Neutrophil (primary cell): ENCODE measurements around the gene GMDS.

Source experiments
- H3K27ac ChIP-seq: fragments of 200-600 bp; sonication (generic); 2 replicates; pipeline ENCODE4 v1.5.1; 2016; ENCODE audit warnings: mild to moderate bottlenecking, moderate library complexity
- H3K27me3 ChIP-seq: fragments of 200-600 bp; sonication (generic); 2 replicates; pipeline ENCODE4 v1.6.0; 2016; ENCODE audit warnings: mild to moderate bottlenecking
- H3K36me3 ChIP-seq: fragments of 200-600 bp; sonication (generic); 2 replicates; pipeline ENCODE4 v1.5.1; 2017
- H3K4me1 ChIP-seq, 2 experiments: fragments of 200-600 bp in 1 of 2; sonication (generic) in 1 of 2; 1 replicate in 1 of 2; 2 replicates in 1 of 2; pipeline versions ENCODE4 v1.5.1 to v1.6.1; 2013 to 2016; ENCODE audit warnings: low read depth in 1 of 2, low read length in 1 of 2, mild to moderate bottlenecking in 1 of 2, moderate library complexity in 1 of 2; ENCODE audit not compliant: control insufficient read depth in 1 of 2, insufficient read depth in 1 of 2
- H3K4me3 ChIP-seq, 2 experiments: fragments of 200-600 bp in 1 of 2; sonication (generic) in 1 of 2; 1 replicate in 1 of 2; 2 replicates in 1 of 2; pipeline ENCODE4 v1.5.1; 2013 to 2016; ENCODE audit warnings: low read depth in 1 of 2, low read length in 1 of 2, mild to moderate bottlenecking in 1 of 2, moderate library complexity in 1 of 2
- H3K9me3 ChIP-seq: fragments of 200-600 bp; sonication (generic); 2 replicates; pipeline ENCODE4 v1.5.1; 2016
- CTCF ChIP-seq: fragments of 200-600 bp; sonication (generic); IDR thresholded peaks from 2 replicates; pipeline ENCODE4 v1.5.1; 2016; ENCODE audit warnings: antibody characterized with exemption

The GMDS gene

DNA sequence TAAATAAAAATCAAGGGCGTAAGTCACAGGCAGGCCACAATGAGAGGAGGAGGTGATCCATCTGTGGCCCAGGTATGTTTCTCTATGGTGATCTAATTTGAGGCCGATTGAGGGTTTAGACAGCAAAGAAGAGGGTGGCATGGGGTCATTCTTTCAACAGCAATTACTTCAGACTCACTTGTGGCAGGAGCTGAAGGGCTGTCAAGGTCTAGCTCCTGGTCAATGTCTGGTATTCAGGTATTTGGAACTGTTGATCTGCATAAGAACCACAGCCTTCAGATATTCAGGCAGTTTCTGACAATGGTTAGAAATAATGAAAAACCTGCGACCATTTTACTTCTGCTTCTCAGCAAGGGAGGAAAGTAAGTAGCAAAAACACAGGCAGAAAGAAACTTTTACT is 376.1 kb downstream of the GMDS start:
- no peaks in the 10 kb centered on the region for H3K27me3 ChIP-seq
- no peak overlapping the region for H3K4me3 ChIP-seq
- H3K4me1 ChIP-seq, result no peaks in the 10 kb centered on the region
- no peak overlapping the region for H3K27ac ChIP-seq
- TF ChIP-seq CTCF, result no peak
- H3K9me3 ChIP-seq, result no peaks in the 10 kb centered on the region
- no peaks in the 10 kb centered on the region for H3K36me3 ChIP-seq

- no peak overlapping the region for H3K27ac ChIP-seq
- H3K4me1 ChIP-seq, result no peaks in the 10 kb centered on the region
- no peak overlapping the region for H3K4me3 ChIP-seq
- H3K27me3 ChIP-seq, result no peaks in the 10 kb centered on the region
- H3K9me3 ChIP-seq, result no peaks in the 10 kb centered on the region
- no peaks in the 10 kb centered on the region for H3K36me3 ChIP-seq
- TF ChIP-seq CTCF, result no peak
Measured at GRCh38 chr6:1868561-1869261, 376.7 kb downstream of the GMDS start.

DNA sequence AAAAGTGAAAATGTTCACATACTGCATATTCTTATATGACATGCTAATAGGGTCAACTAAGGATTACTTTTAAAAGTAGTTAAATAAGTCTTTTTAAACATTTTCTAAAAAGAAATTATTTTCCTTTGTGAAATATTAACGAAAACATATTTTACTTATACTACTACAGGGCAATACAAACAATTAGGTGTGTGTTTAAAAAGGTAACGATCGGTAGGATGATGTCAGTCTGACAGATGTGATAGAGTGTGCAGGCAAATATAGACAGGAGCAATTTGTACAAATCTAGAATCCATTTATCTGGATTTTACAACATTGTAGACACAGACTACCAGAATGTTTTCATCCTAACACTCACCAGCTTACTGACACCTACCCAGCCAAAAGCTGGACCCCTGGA is 378.2 kb downstream of the GMDS start:
- Histone ChIP-seq H3K9me3 (no peaks in the 10 kb centered on the region), H3K27ac (no peak overlapping the region), H3K36me3 (no peaks in the 10 kb centered on the region), H3K4me3 (no peak overlapping the region), H3K4me1 (no peaks in the 10 kb centered on the region), H3K27me3 (no peaks in the 10 kb centered on the region)
- no peak for TF ChIP-seq CTCF

GRCh38 chr6:1865585-1865984 is 379.8 kb downstream of the GMDS start:
- Histone ChIP-seq H3K36me3 (no peaks in the 10 kb centered on the region), H3K9me3 (no peaks in the 10 kb centered on the region), H3K4me1 (no peaks in the 10 kb centered on the region), H3K27ac (no peak overlapping the region), H3K27me3 (no peaks in the 10 kb centered on the region), H3K4me3 (no peak overlapping the region)
- TF ChIP-seq CTCF, result no peak

- Histone ChIP-seq H3K4me1 (no peaks in the 10 kb centered on the region), H3K4me3 (no peak overlapping the region), H3K9me3 (no peaks in the 10 kb centered on the region), H3K36me3 (no peaks in the 10 kb centered on the region), H3K27me3 (no peaks in the 10 kb centered on the region), H3K27ac (no peak overlapping the region)
- TF ChIP-seq CTCF, result no peak
Measured at GRCh38 chr6:1864496-1864895, 380.9 kb downstream of the GMDS start.

DNA sequence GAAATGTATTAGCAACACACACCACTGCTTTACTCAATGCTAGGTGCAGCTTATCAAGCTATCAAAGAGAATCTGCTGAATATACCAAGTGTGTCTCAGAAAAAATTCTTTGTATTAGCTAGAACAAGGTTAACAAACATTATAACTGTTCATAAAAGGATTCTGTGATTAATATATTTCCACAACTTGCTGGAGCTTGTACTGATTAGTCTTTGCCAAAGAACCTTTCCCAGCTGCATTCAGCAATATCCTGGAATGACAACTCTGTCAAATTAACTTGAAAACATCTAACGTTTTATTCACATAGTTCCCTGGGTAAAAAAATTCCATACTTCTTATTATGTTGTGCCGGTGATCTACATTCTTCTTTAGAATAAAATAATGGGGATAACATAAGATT is 383.0 kb downstream of the GMDS start:
- H3K36me3 ChIP-seq, result no peaks in the 10 kb centered on the region
- no peak overlapping the region for H3K4me3 ChIP-seq
- H3K27ac ChIP-seq, result no peak overlapping the region
- no peak for TF ChIP-seq CTCF
- H3K27me3 ChIP-seq, result no peaks in the 10 kb centered on the region
- no peaks in the 10 kb centered on the region for H3K9me3 ChIP-seq
- no peaks in the 10 kb centered on the region for H3K4me1 ChIP-seq
